Mesenchymal stem cell (in vitro differentiated cells and primary cell): Measurements from ENCODE around the gene TRIO.
A peak's percentile ranks its signal among the peaks of the same experiment; 100 is the strongest.

Experiments
- DNase-seq: peaks from one replicate; pipeline ENCODE4 v3.0.0-alpha.2; 2013
- H2AFZ ChIP-seq: one replicate; pipeline ENCODE4 v1.6.1; 2013; ENCODE audit warnings: low read depth, mild to moderate bottlenecking, control low read depth, inconsistent platforms, low read length, moderate library complexity
- H2AK5ac ChIP-seq: 2 replicates; pipeline ENCODE4 v1.6.1; 2013; ENCODE audit warnings: low read length, moderate library complexity, mild to moderate bottlenecking, inconsistent platforms; ENCODE audit not compliant: severe bottlenecking
- H2BK120ac ChIP-seq: one replicate; pipeline ENCODE4 v1.6.1; 2013; ENCODE audit warnings: low read depth, mild to moderate bottlenecking, inconsistent platforms, low read length, moderate library complexity
- H2BK12ac ChIP-seq, 2 experiments: one replicate each; pipeline ENCODE4 v1.6.1; 2013; ENCODE audit warnings: inconsistent platforms in 2 of 2, low read length in 2 of 2, mild to moderate bottlenecking in 2 of 2, moderate library complexity in 2 of 2, control low read depth in 1 of 2
- H2BK15ac ChIP-seq: one replicate; pipeline ENCODE4 v1.6.1; 2013; ENCODE audit warnings: mild to moderate bottlenecking, low read depth, inconsistent platforms; ENCODE audit not compliant: poor library complexity, severe bottlenecking
- H2BK5ac ChIP-seq: 2 replicates; pipeline ENCODE4 v1.6.1; 2013; ENCODE audit warnings: low read depth, mild to moderate bottlenecking, low read length, control low read depth, inconsistent platforms; ENCODE audit not compliant: poor library complexity, severe bottlenecking
- H3K14ac ChIP-seq, 2 experiments: one replicate each; pipeline ENCODE4 v1.6.1; 2013; ENCODE audit warnings: inconsistent platforms in 2 of 2, low read length in 2 of 2, control low read depth in 1 of 2, mild to moderate bottlenecking in 1 of 2, moderate library complexity in 1 of 2
- H3K18ac ChIP-seq, 2 experiments: one replicate each; pipeline ENCODE4 v1.6.1; 2013; ENCODE audit warnings: inconsistent platforms in 2 of 2, low read length in 2 of 2, control low read depth in 1 of 2, low read depth in 1 of 2, mild to moderate bottlenecking in 1 of 2
- H3K23ac ChIP-seq, 2 experiments: one replicate each; pipeline ENCODE4 v1.6.1; 2013; ENCODE audit warnings: inconsistent platforms in 2 of 2, low read length in 2 of 2, mild to moderate bottlenecking in 2 of 2, moderate library complexity in 2 of 2, control low read depth in 1 of 2
- H3K27ac ChIP-seq: 2 replicates; pipeline ENCODE4 v1.5.1; 2013; ENCODE audit warnings: mild to moderate bottlenecking, moderate library complexity, low read length, control low read depth, inconsistent platforms; ENCODE audit not compliant: poor library complexity, severe bottlenecking
- H3K27me3 ChIP-seq, 2 experiments: 2 replicates each; pipeline versions ENCODE4 v1.6.1 to v1.7.0; 2013; ENCODE audit warnings: low read length in 2 of 2, mild to moderate bottlenecking in 2 of 2, moderate library complexity in 2 of 2, control low read depth in 1 of 2, inconsistent platforms in 1 of 2; ENCODE audit not compliant: control insufficient read depth in 1 of 2, insufficient read depth in 1 of 2
- H3K36me3 ChIP-seq, 2 experiments: 2 replicates each; pipeline versions ENCODE4 v1.6.1 to v1.7.0; 2013; ENCODE audit warnings: low read length in 2 of 2, control low read depth in 1 of 2, inconsistent platforms in 1 of 2, low read depth in 1 of 2, mild to moderate bottlenecking in 1 of 2; ENCODE audit not compliant: insufficient read depth in 2 of 2, control insufficient read depth in 1 of 2
- H3K4ac ChIP-seq, 2 experiments: one replicate each; pipeline ENCODE4 v1.6.1; 2013; ENCODE audit warnings: inconsistent platforms in 2 of 2, low read length in 2 of 2, mild to moderate bottlenecking in 2 of 2, moderate library complexity in 2 of 2, control low read depth in 1 of 2, low read depth in 1 of 2
- H3K4me1 ChIP-seq: 2 replicates; pipeline ENCODE4 v1.6.1; 2013; ENCODE audit warnings: low read depth, low read length, control low read depth; ENCODE audit not compliant: control insufficient read depth, insufficient read depth
- H3K4me2 ChIP-seq: 2 replicates; pipeline ENCODE4 v1.6.1; 2013; ENCODE audit warnings: low read length, mild to moderate bottlenecking, inconsistent platforms; ENCODE audit not compliant: poor library complexity, severe bottlenecking
- H3K4me3 ChIP-seq, 2 experiments: 2 replicates each; pipeline versions ENCODE4 v1.5.1 to v1.7.0; 2013; ENCODE audit warnings: low read length in 2 of 2, mild to moderate bottlenecking in 2 of 2, control low read depth in 1 of 2, low read depth in 1 of 2; ENCODE audit not compliant: insufficient read depth in 1 of 2
- H3K79me1 ChIP-seq: replicated peaks from 2 replicates; pipeline ENCODE4 v1.6.1; 2013; ENCODE audit warnings: mild to moderate bottlenecking, control low read depth, low read length, inconsistent platforms; ENCODE audit not compliant: poor library complexity, severe bottlenecking
- H3K9ac ChIP-seq: 2 replicates; pipeline ENCODE4 v1.7.0; 2013; ENCODE audit warnings: mild to moderate bottlenecking, low read length, moderate library complexity
- H3K9me3 ChIP-seq: 2 replicates; pipeline ENCODE4 v1.7.0; 2013; ENCODE audit warnings: mild to moderate bottlenecking, low read length; ENCODE audit not compliant: control insufficient read depth
- H4K8ac ChIP-seq: one replicate; pipeline ENCODE4 v1.6.1; 2013; ENCODE audit warnings: inconsistent platforms, mild to moderate bottlenecking, low read length, moderate library complexity
- H4K91ac ChIP-seq: one replicate; pipeline ENCODE4 v1.6.1; 2013; ENCODE audit warnings: mild to moderate bottlenecking, low read length, inconsistent platforms
- WGBS: methylation state at CpG from one replicate; pipeline ENCODE4 v1.1.7; 2013; ENCODE audit warnings: mixed read lengths; 5-methylcytosine and 5-hydroxymethylcytosine counted together

TRIO gene

DNA sequence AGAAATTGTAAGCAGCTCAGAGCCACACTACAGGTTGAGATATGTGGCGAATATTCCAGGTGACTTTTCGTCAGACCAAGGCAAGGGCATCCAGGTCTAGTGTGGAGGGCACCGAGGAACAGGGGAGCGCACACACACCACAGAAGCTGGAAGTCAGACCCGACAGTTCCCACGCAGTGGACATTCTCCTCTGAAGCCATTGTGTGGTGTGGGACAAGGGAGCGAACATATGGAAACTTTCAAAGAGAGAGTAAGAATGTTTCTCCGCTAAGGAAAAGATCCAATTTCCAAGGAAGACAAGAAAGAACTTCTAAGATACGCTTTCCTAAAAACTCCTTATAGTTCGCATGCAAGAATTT lies 297.1 kb downstream of the TRIO start:
- Histone ChIP-seq H2BK120ac (no peak overlapping the region), H3K14ac (peak overlapping the region in 1 of 2 experiments; percentile 81), H3K18ac (peak overlapping the region in 1 of 2 experiments; percentile 56), H3K36me3 (peaks cover 19 to 56% of the 10 kb centered on the region in 2 experiments), H4K91ac (no peak overlapping the region), H2BK5ac (peak overlapping the region; percentile 74), H2AFZ (no peak overlapping the region), H3K9me3 (no peaks in the 10 kb centered on the region), H2BK12ac (no peak overlapping the region), H3K4me3 (peak overlapping the region in 1 of 2 experiments; percentile 97), H2AK5ac (peak overlapping the region; percentile 96), H4K8ac (no peak overlapping the region), H3K79me1 (peaks cover 10% of the 10 kb centered on the region), H2BK15ac (no peak overlapping the region), H3K27me3 (no peaks in the 10 kb centered on the region), H3K4ac (peak overlapping the region in 1 of 2 experiments; percentile 66), H3K4me1 (peaks cover 17% of the 10 kb centered on the region), H3K9ac (peak overlapping the region; percentile 97), H3K4me2 (peak overlapping the region; percentile 43), H3K27ac (peak overlapping the region; percentile 98), H3K23ac (no peak overlapping the region)
- no peak for DNase-seq
- 83% methylated on average over 8 of the region's 10 CpGs for WGBS

GRCh38 chr5:14440582-14441431 lies 297.7 kb downstream of the TRIO start:
- Histone ChIP-seq H3K36me3 (peaks cover 18 to 56% of the 10 kb centered on the region in 2 experiments), H2BK15ac (no peak overlapping the region), H3K4me3 (peak overlapping the region; percentile 57 to 97), H2AK5ac (peak overlapping the region; percentile 47), H3K14ac (peak overlapping the region in 1 of 2 experiments; percentile 97), H4K8ac (no peak overlapping the region), H3K27me3 (no peaks in the 10 kb centered on the region), H3K4ac (peak overlapping the region in 1 of 2 experiments; percentile 86), H3K9ac (peak overlapping the region; percentile 97), H3K23ac (peak overlapping the region; percentile 12 to 89), H3K4me2 (peak overlapping the region; percentile 69), H2BK120ac (no peak overlapping the region), H3K18ac (peak overlapping the region; percentile 0 to 90), H4K91ac (no peak overlapping the region), H2BK5ac (peak overlapping the region; percentile 49), H3K9me3 (no peaks in the 10 kb centered on the region), H3K4me1 (peaks cover 17% of the 10 kb centered on the region), H3K79me1 (peaks cover 10% of the 10 kb centered on the region), H2BK12ac (peak overlapping the region in 1 of 2 experiments; percentile 45), H3K27ac (peak overlapping the region; percentile 98), H2AFZ (no peak overlapping the region)
- WGBS = 72% methylated on average over 40 of the region's 40 CpGs
- DNase-seq = peak; percentile 84

DNA sequence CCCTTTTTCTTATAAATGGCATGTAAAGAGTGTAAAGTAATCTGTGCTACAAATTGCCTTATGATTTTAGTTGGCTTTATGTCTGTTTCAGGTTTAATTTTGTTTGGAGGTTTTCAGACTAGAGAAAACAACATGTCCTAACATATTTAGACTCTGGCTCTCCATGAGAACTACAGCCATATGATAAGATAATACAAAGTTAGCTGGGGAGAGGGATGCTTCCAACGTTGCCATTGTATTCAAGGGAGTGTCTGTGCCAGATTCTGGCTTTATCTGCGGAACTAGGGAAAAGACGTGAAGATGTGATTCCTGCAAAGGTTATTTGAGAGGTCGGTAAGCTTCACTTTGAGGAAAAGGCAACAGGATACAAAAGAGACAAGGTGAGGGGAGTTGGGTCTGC lies 298.5 kb downstream of the TRIO start:
- Histone ChIP-seq H3K9me3 (no peaks in the 10 kb centered on the region), H2AFZ (no peak overlapping the region), H3K23ac (peak overlapping the region in 1 of 2 experiments; percentile 43), H3K9ac (peak overlapping the region; percentile 97), H2BK12ac (no peak overlapping the region), H3K4me2 (peak overlapping the region; percentile 69), H3K4me1 (peaks cover 22% of the 10 kb centered on the region), H3K4ac (no peak overlapping the region), H4K91ac (no peak overlapping the region), H3K4me3 (peak overlapping the region in 1 of 2 experiments; percentile 97), H2BK5ac (no peak overlapping the region), H2AK5ac (no peak overlapping the region), H2BK120ac (no peak overlapping the region), H2BK15ac (no peak overlapping the region), H4K8ac (no peak overlapping the region), H3K36me3 (peaks cover 12 to 56% of the 10 kb centered on the region in 2 experiments), H3K27ac (peak overlapping the region; percentile 92), H3K79me1 (peaks cover 10% of the 10 kb centered on the region), H3K14ac (no peak overlapping the region), H3K27me3 (no peaks in the 10 kb centered on the region), H3K18ac (peak overlapping the region in 1 of 2 experiments; percentile 16)
- 86% methylated on average over 4 of the region's 4 CpGs for WGBS
- no peak for DNase-seq

GRCh38 chr5:14442536-14442935 lies 299.4 kb downstream of the TRIO start:
- Histone ChIP-seq H2BK120ac (no peak overlapping the region), H2BK12ac (no peak overlapping the region), H4K8ac (no peak overlapping the region), H3K14ac (no peak overlapping the region), H3K36me3 (peaks cover 10 to 56% of the 10 kb centered on the region in 2 experiments), H3K27me3 (no peaks in the 10 kb centered on the region), H2BK15ac (no peak overlapping the region), H3K4ac (no peak overlapping the region), H2BK5ac (no peak overlapping the region), H3K9ac (peak overlapping the region; percentile 97), H3K4me3 (peak overlapping the region in 1 of 2 experiments; percentile 97), H2AK5ac (no peak overlapping the region), H3K23ac (no peak overlapping the region), H3K79me1 (peaks cover 7% of the 10 kb centered on the region), H3K18ac (no peak overlapping the region), H3K27ac (peak overlapping the region; percentile 2), H3K4me1 (peaks cover 25% of the 10 kb centered on the region), H3K4me2 (peak overlapping the region; percentile 48), H3K9me3 (no peaks in the 10 kb centered on the region), H2AFZ (no peak overlapping the region), H4K91ac (no peak overlapping the region)
- DNase-seq = no peak
- 92% methylated on average over 4 of the region's 5 CpGs for WGBS
